ENCODE data around the gene CCDC74A.
"Not testable (repeated sequence)": the region's sequence is repeated elsewhere in the genome, so short reads cannot be mapped to it uniquely, and the experiment has no call there.

CCDC74A gene

GRCh38 chr2:131527131-131528001, at the start of gene CCDC74A:
Gene CCDC74A (plus strand): TSS chr2:131527888. CDS start chr2:131527971, 83 bp downstream.
- DNase-seq = peak; percentile 75

- peak; percentile 7 for DNase-seq
Observed at GRCh38 chr2:131478074-131478849, 49.4 kb upstream of the CCDC74A start.

- DNase-seq = not testable (repeated sequence)
Observed at GRCh38 chr2:131478850-131479461, 48.7 kb upstream of the CCDC74A start.

- not testable (repeated sequence) for DNase-seq
Observed at GRCh38 chr2:131480351-131480750, 47.3 kb upstream of the CCDC74A start.

GRCh38 chr2:131482506-131483155, 45.1 kb upstream of the CCDC74A start:
- DNase-seq = not testable (repeated sequence)

- not testable (repeated sequence) for DNase-seq
Observed at GRCh38 chr2:131483981-131484820, 43.5 kb upstream of the CCDC74A start.

GRCh38 chr2:131484906-131485460, 42.7 kb upstream of the CCDC74A start:
- DNase-seq = not testable (repeated sequence)

GRCh38 chr2:131486201-131486902, 41.3 kb upstream of the CCDC74A start:
- DNase-seq = not testable (repeated sequence)

- DNase-seq = no peak
Observed at GRCh38 chr2:131488306-131489205, 39.1 kb upstream of the CCDC74A start.

- DNase-seq = not testable (repeated sequence)
Observed at GRCh38 chr2:131490616-131491468, 36.8 kb upstream of the CCDC74A start.

GRCh38 chr2:131491469-131491836, 36.2 kb upstream of the CCDC74A start:
- DNase-seq = not testable (repeated sequence)

GRCh38 chr2:131492015-131492417, 35.7 kb upstream of the CCDC74A start, which contains the start of gene MZT2A:
Gene MZT2A (minus strand): TSS chr2:131492397. CDS start chr2:131492376, 21 bp downstream.
- not testable (repeated sequence) for DNase-seq

GRCh38 chr2:131492418-131493198, 35.1 kb upstream of the CCDC74A start:
- peak; percentile 98 for DNase-seq

GRCh38 chr2:131493199-131493968, 34.3 kb upstream of the CCDC74A start:
- no peak for DNase-seq

- not testable (repeated sequence) for DNase-seq
Observed at GRCh38 chr2:131495506-131495905, 32.2 kb upstream of the CCDC74A start.

- DNase-seq = not testable (repeated sequence)
Observed at GRCh38 chr2:131498321-131498973, 29.2 kb upstream of the CCDC74A start.
